ENCODE results near the gene TRAPPC4. TPM values are rescaled to one million over a fixed set of nuclear protein-coding genes. Genes with fewer than 3 reads are reported as not detected.
"Not testable (repeated sequence)": the region's sequence is repeated elsewhere in the genome, so short reads cannot be mapped to it uniquely, and the experiment has no call there.

Gene TRAPPC4
- total RNA-seq, 3 donors from 2014 or later, result 52.7 to 58.4 (median 57.4) TPM

DNA sequence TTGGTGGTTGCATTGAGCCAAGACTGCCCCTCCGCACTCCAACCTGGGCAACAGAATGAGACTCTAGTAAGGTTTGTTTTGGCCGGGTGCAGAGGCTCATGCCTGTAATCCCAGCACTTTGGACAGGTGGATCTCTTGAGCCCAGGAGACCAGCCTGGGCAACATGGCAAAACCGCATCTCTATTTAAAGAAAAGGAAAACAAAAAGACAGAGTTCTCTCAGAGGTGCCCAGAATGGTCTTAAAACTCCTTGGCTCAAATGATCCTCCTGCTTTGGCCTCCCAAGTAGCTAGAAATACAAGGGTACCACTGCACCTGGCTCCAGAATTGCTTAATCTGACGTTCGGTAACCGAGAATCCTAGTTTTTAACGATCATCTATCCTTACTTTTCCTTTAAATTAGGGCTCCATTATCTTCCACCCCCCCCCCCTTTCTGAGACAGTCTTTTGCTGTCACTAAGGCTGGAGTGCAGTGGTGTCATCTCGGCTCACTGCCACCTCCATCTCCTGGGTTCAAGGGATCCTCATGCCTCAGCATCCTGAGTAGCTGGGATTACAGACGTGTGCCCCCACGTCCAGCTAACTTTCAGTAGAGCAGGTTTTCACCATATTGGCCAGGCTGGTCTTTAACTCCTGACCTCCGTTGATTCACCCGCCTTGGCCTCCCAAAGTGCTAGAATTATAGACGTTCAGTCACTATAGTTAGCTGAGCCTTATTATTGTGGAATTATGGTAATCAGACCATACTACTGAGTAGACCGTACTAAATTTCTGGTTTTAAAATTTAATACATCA, 2.2 kb upstream of the TRAPPC4 start:
- intact Hi-C loops (cut with DNase I, micrococcal nuclease), result no loop called here
- TF ChIP-seq, protein P1, sequence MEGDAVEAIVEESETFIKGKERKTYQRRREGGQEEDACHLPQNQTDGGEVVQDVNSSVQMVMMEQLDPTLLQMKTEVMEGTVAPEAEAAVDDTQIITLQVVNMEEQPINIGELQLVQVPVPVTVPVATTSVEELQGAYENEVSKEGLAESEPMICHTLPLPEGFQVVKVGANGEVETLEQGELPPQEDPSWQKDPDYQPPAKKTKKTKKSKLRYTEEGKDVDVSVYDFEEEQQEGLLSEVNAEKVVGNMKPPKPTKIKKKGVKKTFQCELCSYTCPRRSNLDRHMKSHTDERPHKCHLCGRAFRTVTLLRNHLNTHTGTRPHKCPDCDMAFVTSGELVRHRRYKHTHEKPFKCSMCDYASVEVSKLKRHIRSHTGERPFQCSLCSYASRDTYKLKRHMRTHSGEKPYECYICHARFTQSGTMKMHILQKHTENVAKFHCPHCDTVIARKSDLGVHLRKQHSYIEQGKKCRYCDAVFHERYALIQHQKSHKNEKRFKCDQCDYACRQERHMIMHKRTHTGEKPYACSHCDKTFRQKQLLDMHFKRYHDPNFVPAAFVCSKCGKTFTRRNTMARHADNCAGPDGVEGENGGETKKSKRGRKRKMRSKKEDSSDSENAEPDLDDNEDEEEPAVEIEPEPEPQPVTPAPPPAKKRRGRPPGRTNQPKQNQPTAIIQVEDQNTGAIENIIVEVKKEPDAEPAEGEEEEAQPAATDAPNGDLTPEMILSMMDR (IDR thresholded peaks at IDR 0.05), result no peak
- no peak for DNase-seq
- ATAC-seq, result no peak
- H3K4me3 ChIP-seq, result no peak overlapping the region
- H3K36me3 ChIP-seq (ENCODE audit: low read depth), result no peaks in the 10 kb centered on the region
- H3K4me1 ChIP-seq (ENCODE audit: low read depth), result peaks cover 28% of the 10 kb centered on the region
- no peaks in the 10 kb centered on the region for H3K9me3 ChIP-seq

DNA sequence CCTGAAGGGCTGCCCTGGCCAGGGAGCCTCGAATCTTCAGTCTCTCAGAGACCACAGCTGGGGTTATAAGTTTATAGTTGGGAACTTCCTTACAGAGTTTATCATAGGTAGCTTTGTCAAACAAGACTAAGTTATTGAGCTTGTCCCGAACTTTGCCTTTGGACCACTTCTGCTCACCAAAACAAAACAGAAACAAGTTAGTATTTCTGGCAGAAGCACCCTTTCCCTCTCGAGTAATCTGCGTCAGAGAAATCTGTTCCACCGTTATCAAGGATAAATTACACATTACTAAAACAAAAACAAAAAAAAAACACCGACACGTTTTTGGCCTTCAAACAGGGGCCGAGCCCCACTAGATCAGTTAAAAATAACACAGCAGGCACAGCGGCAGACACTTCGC, 1.2 kb upstream of the TRAPPC4 start:
- H3K9me3 ChIP-seq; intact Hi-C loops (cut with DNase I, micrococcal nuclease); ATAC-seq; H3K36me3 ChIP-seq (ENCODE audit: low read depth); DNase-seq: not testable (repeated sequence)
- Histone ChIP-seq H3K4me3 (peak overlapping the region; percentile 85), H3K4me1 (ENCODE audit: low read depth) (peaks cover 36% of the 10 kb centered on the region)

DNA sequence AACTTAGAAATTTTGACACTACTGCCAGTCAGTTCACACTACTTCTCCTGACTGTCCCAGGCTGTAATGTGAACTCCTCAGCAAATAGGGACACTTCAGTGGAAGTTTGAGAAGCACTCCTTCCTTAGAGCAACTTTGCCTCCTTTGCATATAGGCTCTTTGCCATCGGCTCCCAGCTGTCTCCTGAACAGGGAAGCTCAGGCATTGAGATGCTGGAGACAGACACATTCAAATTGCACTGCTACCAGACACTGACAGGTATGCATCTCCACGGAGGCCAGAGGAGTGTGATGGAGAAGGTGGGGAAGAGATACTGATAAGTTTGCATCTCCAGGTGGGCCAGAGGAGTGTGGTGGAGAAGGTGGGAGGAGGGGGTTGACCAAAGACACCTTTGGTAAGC, 1.4 kb downstream of the TRAPPC4 start:
- no peaks in the 10 kb centered on the region for H3K36me3 ChIP-seq (ENCODE audit: low read depth)
- no peaks in the 10 kb centered on the region for H3K9me3 ChIP-seq
- H3K4me1 ChIP-seq (ENCODE audit: low read depth), result peaks cover 36% of the 10 kb centered on the region
- ATAC-seq (no peak), DNase-seq (no peak)
- no peak overlapping the region for H3K4me3 ChIP-seq
- intact Hi-C loops (cut with DNase I, micrococcal nuclease), result no loop called here
- TF ChIP-seq, protein P1 (IDR thresholded peaks at IDR 0.05), result no peak

DNA sequence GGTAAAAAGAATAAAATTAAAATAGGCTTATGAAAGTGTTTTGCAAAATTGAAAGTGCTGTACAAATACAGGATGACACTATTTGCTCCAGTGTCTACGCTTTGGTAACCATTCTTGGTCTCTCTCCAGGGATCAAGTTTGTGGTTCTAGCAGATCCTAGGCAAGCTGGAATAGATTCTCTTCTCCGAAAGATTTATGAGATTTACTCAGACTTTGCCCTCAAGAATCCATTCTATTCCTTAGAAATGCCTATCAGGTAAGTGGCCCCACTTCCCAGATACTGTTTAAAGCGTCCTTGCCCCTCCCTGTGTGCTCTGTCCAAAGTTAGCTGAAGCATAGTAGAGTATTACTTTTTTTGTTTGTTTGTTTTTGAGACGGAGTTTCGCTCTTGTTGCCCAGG, 3.1 kb downstream of the TRAPPC4 start:
- peak; percentile 4 for ATAC-seq
- peak in 1 of 3 donors; percentile 18 for DNase-seq
- intact Hi-C loops (cut with DNase I, micrococcal nuclease), result no loop called here
- H3K36me3 ChIP-seq (ENCODE audit: low read depth), result no peaks in the 10 kb centered on the region
- H3K4me1 ChIP-seq (ENCODE audit: low read depth), result peaks cover 34% of the 10 kb centered on the region
- TF ChIP-seq, protein P1 (IDR thresholded peaks at IDR 0.05), result no peak
- no peak overlapping the region for H3K4me3 ChIP-seq
- H3K9me3 ChIP-seq, result no peaks in the 10 kb centered on the region

DNA sequence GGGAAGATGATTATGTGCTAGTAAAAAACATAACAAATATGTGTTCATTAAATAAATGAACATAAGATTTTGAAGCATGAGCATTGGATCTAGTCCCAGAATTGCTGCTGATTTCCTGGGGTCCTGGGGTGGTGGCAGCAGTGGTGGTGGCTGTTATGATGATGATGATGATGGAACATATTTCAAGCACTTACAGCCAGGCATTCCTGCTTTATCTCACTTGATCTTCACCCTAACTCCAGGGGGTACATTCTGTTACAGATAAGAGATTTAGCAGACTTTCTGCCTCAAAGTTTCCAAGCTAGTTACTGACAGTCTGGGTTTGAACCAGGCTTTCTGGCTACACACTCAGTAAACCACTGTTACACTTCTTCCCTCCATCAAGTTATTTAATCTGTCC, 5.2 kb downstream of the TRAPPC4 start:
- TF ChIP-seq, protein P1 (IDR thresholded peaks at IDR 0.05), result no peak
- Histone ChIP-seq H3K4me1 (ENCODE audit: low read depth) (peaks cover 48% of the 10 kb centered on the region), H3K4me3 (no peak overlapping the region), H3K36me3 (ENCODE audit: low read depth) (no peaks in the 10 kb centered on the region), H3K9me3 (no peaks in the 10 kb centered on the region)
- DNase-seq, result no peak
- intact Hi-C loops (cut with DNase I, micrococcal nuclease), result no loop called here
- ATAC-seq, result no peak

DNA sequence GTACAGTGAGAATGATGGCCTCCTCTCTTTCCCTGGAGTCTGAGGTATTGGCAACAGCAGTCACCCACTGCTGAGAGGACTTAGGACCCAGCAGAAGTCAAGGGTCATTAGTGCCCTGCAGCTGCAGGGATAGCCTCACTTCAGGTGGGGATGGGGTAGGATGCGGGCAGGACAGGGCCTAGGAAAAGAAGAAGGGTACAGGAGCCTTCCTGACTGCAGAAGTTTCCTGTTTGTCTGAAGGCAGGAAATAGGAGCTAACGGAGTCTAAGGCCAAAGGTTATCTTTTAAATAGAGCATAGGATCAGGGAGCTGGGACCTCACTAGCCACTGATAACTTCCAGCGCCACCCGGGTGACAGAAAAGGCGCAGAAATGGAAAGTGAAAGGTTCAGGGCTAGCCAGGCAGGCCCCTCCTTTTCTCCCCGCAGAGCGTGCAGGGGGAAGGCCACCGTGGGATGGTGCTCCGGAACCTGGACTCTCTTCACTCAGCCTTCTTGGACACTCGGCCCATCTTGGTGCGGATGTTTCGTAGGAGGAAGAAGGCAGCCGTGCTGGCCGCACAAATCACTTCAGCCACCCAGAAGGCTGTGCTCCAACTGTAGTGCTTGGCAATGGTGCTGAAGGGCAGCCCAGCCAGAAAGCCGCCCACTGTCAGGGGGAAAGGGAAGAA, 6.0 kb downstream of the TRAPPC4 start:
- TF ChIP-seq, protein P1 (IDR thresholded peaks at IDR 0.05), result no peak
- Histone ChIP-seq H3K4me3 (no peak overlapping the region), H3K36me3 (ENCODE audit: low read depth) (no peaks in the 10 kb centered on the region), H3K9me3 (no peaks in the 10 kb centered on the region), H3K4me1 (ENCODE audit: low read depth) (peaks cover 53% of the 10 kb centered on the region)
- ATAC-seq (no peak), DNase-seq (no peak)
- intact Hi-C loops (cut with DNase I, micrococcal nuclease), result no loop called here
